HL-60 (cell line): Measurements from ENCODE around the gene LHX2.

ENCODE experiments used
- CTCF ChIP-seq: IDR thresholded peaks from one replicate; pipeline ENCODE4 v1.5.1; 2011; ENCODE audit warnings: low read length, control low read depth, inconsistent platforms; ENCODE audit not compliant: insufficient read depth
- GABPA ChIP-seq: IDR thresholded peaks from 2 replicates; pipeline ENCODE4 v1.6.1; 2012; ENCODE audit warnings: low read depth
- POLR2AphosphoS5 ChIP-seq: IDR thresholded peaks from 2 replicates; pipeline ENCODE4 v1.6.1; 2012; ENCODE audit warnings: low read depth
- REST ChIP-seq: IDR thresholded peaks from 2 replicates; pipeline ENCODE4 v1.6.1; 2012; ENCODE audit warnings: low read depth; ENCODE audit not compliant: insufficient replicate concordance
- SPI1 ChIP-seq: IDR thresholded peaks from 2 replicates; pipeline ENCODE4 v1.6.1; 2012; ENCODE audit warnings: low read depth, mild to moderate bottlenecking, borderline replicate concordance

- TF ChIP-seq CTCF: no peak
- no peak for TF ChIP-seq REST
- TF ChIP-seq POLR2AphosphoS5: no peak
- no peak for TF ChIP-seq GABPA
- no peak for TF ChIP-seq SPI1
These were observed 13.2 kb upstream of the LHX2 start for GRCh38 chr9:123998278-123998925.
